Stimulated activated CD4-positive, alpha-beta T cell treated with anti-CD3 and anti-CD28 coated beads, Interleukin-4, amount 100 ng/mL, for 4 hours (primary cell): ENCODE measurements around the gene TRIP12.
"Not testable (repeated sequence)": the region's sequence is repeated elsewhere in the genome, so short reads cannot be mapped to it uniquely, and the experiment has no call there.

Experiments
- DNase-seq, 2 experiments: peaks; one replicate each; pipeline ENCODE4 v3.0.0-alpha.2; 2020

TRIP12 gene

GRCh38 chr2:229920011-229920641, 1.7 kb downstream of the TRIP12 start:
- DNase-seq, result peak; percentile 8 to 12

- no peak for DNase-seq
These were observed 4.0 kb downstream of the TRIP12 start for GRCh38 chr2:229917793-229918192.

GRCh38 chr2:229914171-229914570, 7.6 kb downstream of the TRIP12 start:
- no peak for DNase-seq

GRCh38 chr2:229910832-229911412, 10.9 kb downstream of the TRIP12 start:
- no peak for DNase-seq

- DNase-seq, result no peak
These were observed 11.5 kb downstream of the TRIP12 start for GRCh38 chr2:229910147-229910831.

GRCh38 chr2:229909090-229909489, 12.7 kb downstream of the TRIP12 start:
- no peak for DNase-seq

GRCh38 chr2:229905601-229906000, 16.2 kb downstream of the TRIP12 start:
- DNase-seq, result no peak

- no peak for DNase-seq
These were observed 18.8 kb downstream of the TRIP12 start for GRCh38 chr2:229903037-229903436.

GRCh38 chr2:229901819-229902218, 20.0 kb downstream of the TRIP12 start:
- no peak for DNase-seq

- not testable (repeated sequence) for DNase-seq
These were observed 21.3 kb downstream of the TRIP12 start for GRCh38 chr2:229900514-229900913.

GRCh38 chr2:229900012-229900411, 21.8 kb downstream of the TRIP12 start:
- DNase-seq, result no peak

GRCh38 chr2:229899604-229900003, 22.2 kb downstream of the TRIP12 start:
- no peak for DNase-seq

- no peak for DNase-seq
These were observed 25.0 kb downstream of the TRIP12 start for GRCh38 chr2:229896857-229897256.

GRCh38 chr2:229889023-229889422, 32.8 kb downstream of the TRIP12 start:
- no peak for DNase-seq

- DNase-seq, result no peak
These were observed 33.8 kb downstream of the TRIP12 start for GRCh38 chr2:229888031-229888430.

GRCh38 chr2:229887441-229887840, 34.4 kb downstream of the TRIP12 start:
- no peak for DNase-seq

GRCh38 chr2:229884775-229885699, 36.8 kb downstream of the TRIP12 start:
- no peak for DNase-seq

- no peak for DNase-seq
These were observed 39.2 kb downstream of the TRIP12 start for GRCh38 chr2:229882583-229882982.

- DNase-seq, result no peak
These were observed 40.8 kb downstream of the TRIP12 start for GRCh38 chr2:229880892-229881586.

GRCh38 chr2:229879191-229879950, 42.4 kb downstream of the TRIP12 start:
- DNase-seq, result no peak

GRCh38 chr2:229875549-229875948, 46.3 kb downstream of the TRIP12 start:
- DNase-seq, result no peak

GRCh38 chr2:229874647-229875046, 47.2 kb downstream of the TRIP12 start:
- no peak for DNase-seq
